B cell (primary cell): ENCODE measurements around the gene TNFRSF25. TPM values are rescaled to one million over a fixed set of nuclear protein-coding genes. Genes with fewer than 3 reads are reported as not detected.
A peak's percentile ranks its signal among the peaks of the same experiment; 100 is the strongest.

Experiments used
- ATAC-seq: fragments of 200-7000 bp; cut with Tn5 transposase; one replicate; pipeline ENCODE4 v1.10.0; 2021; ENCODE audit warnings: low read depth, mild to moderate bottlenecking, moderate number of reproducible peaks, moderate library complexity
- CTCF ChIA-PET: fragments of 350-600 bp; sonication (Branson Sonifier 250); formaldehyde crosslinking; loops from one replicate; lab custom pipeline; 2021; ENCODE audit warnings: antibody characterized with exemption, inconsistent platforms; lab: Charles Lee
- POLR2A ChIA-PET: fragments of 350-600 bp; sonication (Branson Sonifier 250); formaldehyde crosslinking; loops from one replicate; lab custom pipeline; 2021; ENCODE audit warnings: antibody characterized with exemption; lab: Charles Lee
- DNase-seq: peaks from one replicate; pipeline ENCODE4 v3.0.0; 2013
- H2AFZ ChIP-seq: 2 replicates; pipeline ENCODE4 v1.6.1; 2012; ENCODE audit warnings: mild to moderate bottlenecking, low read depth, low read length; ENCODE audit not compliant: insufficient read depth, poor library complexity, severe bottlenecking
- H3K27ac ChIP-seq, 2 donors: 1 replicate in 1 of 2; 2 replicates in 1 of 2; pipeline ENCODE4 v1.5.1; 2012 to 2013; ENCODE audit warnings: low read length in 2 of 2, mild to moderate bottlenecking in 2 of 2, moderate library complexity in 1 of 2
- H3K27me3 ChIP-seq, 4 experiments: fragments of 200-600 bp in 1 of 4; sonication (generic) in 1 of 4; replicated peaks in 1 of 4; 1 replicate in 2 of 4; 2 replicates in 2 of 4; pipeline versions ENCODE4 v1.6.1 to v1.7.0; 2013 to 2016; ENCODE audit warnings: low read length in 3 of 4, mild to moderate bottlenecking in 2 of 4, mixed read lengths in 1 of 4, moderate library complexity in 1 of 4; ENCODE audit not compliant: insufficient read depth in 4 of 4, control insufficient read depth in 3 of 4; ENCODE audit errors: control extremely low read depth in 1 of 4
- H3K36me3 ChIP-seq, 2 experiments: replicated peaks in 1 of 2; 1 replicate in 1 of 2; 2 replicates in 1 of 2; pipeline versions ENCODE4 v1.6.1 to v1.7.1; 2013; ENCODE audit warnings: low read length in 1 of 2; ENCODE audit not compliant: insufficient read depth in 2 of 2, control insufficient read depth in 1 of 2; ENCODE audit errors: control extremely low read depth in 1 of 2, extremely low read depth in 1 of 2
- H3K4me1 ChIP-seq, 2 donors: fragments of 200-600 bp in 1 of 2; sonication (generic) in 1 of 2; 1 replicate in 1 of 2; 2 replicates in 1 of 2; pipeline versions ENCODE4 v1.5.1 to v1.6.1; 2013 to 2017; ENCODE audit warnings: low read length in 2 of 2; ENCODE audit not compliant: control insufficient read depth in 2 of 2, insufficient read depth in 2 of 2
- H3K4me2 ChIP-seq: replicated peaks from 2 replicates; pipeline ENCODE3; 2012; ENCODE audit warnings: mild to moderate bottlenecking, low read depth, low read length; ENCODE audit not compliant: poor library complexity, severe bottlenecking
- H3K4me3 ChIP-seq, 5 experiments: fragments of 200-600 bp in 1 of 5; sonication (generic) in 1 of 5; 1 replicate in 3 of 5; 2 replicates in 2 of 5; pipeline versions ENCODE4 v1.5.1 to v1.7.0; 2011 to 2016; ENCODE audit warnings: low read length in 4 of 5, mild to moderate bottlenecking in 4 of 5, low read depth in 2 of 5, control low read depth in 1 of 5, moderate library complexity in 1 of 5; ENCODE audit not compliant: insufficient read depth in 1 of 5; ENCODE audit errors: control extremely low read depth in 1 of 5, extremely low read depth in 1 of 5
- H3K79me2 ChIP-seq: fragments of 200-600 bp; sonication (generic); one replicate; pipeline ENCODE4 v1.6.0; 2016; ENCODE audit warnings: low read length; ENCODE audit not compliant: control insufficient read depth, insufficient read depth
- H3K9ac ChIP-seq: fragments of 200-600 bp; sonication (generic); 2 replicates; pipeline ENCODE4 v1.6.1; 2017; ENCODE audit warnings: mild to moderate bottlenecking, low read length, moderate library complexity
- H3K9me3 ChIP-seq, 3 donors: one replicate each; pipeline versions ENCODE4 v1.6.1 to v1.7.1; 2013; ENCODE audit warnings: low read length in 2 of 3; ENCODE audit not compliant: control insufficient read depth in 2 of 3, insufficient read depth in 1 of 3; ENCODE audit errors: control extremely low read depth in 1 of 3
- H4K20me1 ChIP-seq: 2 replicates; pipeline ENCODE4 v1.6.0; 2012; ENCODE audit warnings: mild to moderate bottlenecking, low read length; ENCODE audit not compliant: insufficient read depth, control insufficient read depth, poor library complexity, severe bottlenecking
- H3K27ac Mint-ChIP-seq: one replicate; pipeline ENCODE4 v1.8.0; 2021; ENCODE audit warnings: mixed read lengths
- H3K27me3 Mint-ChIP-seq: one replicate; pipeline ENCODE4 v1.8.0; 2021; ENCODE audit warnings: mixed read lengths
- H3K4me1 Mint-ChIP-seq: one replicate; pipeline ENCODE4 v1.8.0; 2021; ENCODE audit warnings: mixed read lengths
- H3K4me3 Mint-ChIP-seq: one replicate; pipeline ENCODE4 v1.8.0; 2021; ENCODE audit warnings: mixed read lengths
- H3K9me3 Mint-ChIP-seq: one replicate; pipeline ENCODE4 v1.8.0; 2022; ENCODE audit warnings: mixed read lengths; ENCODE audit not compliant: insufficient read depth
- CTCF ChIP-seq: fragments of 200-600 bp; IDR thresholded peaks from one replicate; pipeline ENCODE4 v1.8.0; 2022; ENCODE audit warnings: antibody characterized with exemption, mild to moderate bottlenecking
- EZH2 ChIP-seq: IDR thresholded peaks from 2 replicates; pipeline ENCODE4 v1.6.1; 2012; ENCODE audit warnings: borderline replicate concordance, low read depth, mild to moderate bottlenecking, moderate library complexity, low read length; ENCODE audit not compliant: insufficient read depth, poor library complexity, severe bottlenecking
- WGBS: methylation state at CpG from one replicate; pipeline ENCODE4 v1.1.5; 2013; ENCODE audit warnings: missing lambda C conversion rate; ENCODE audit not compliant: insufficient coverage; 5-methylcytosine and 5-hydroxymethylcytosine counted together
- intact Hi-C: fragments of 100-400 bp; cut with micrococcal nuclease; formaldehyde crosslinking; loops from one replicate; pipeline ENCODE4 v1.10.0; 2022
- polyA plus RNA-seq: library from polyadenylated mRNA; depleted of rRNA; stranded (reverse); fragments of >200 nt; gene quantifications from 2 replicates; pipeline ENCODE4 v1.2.3, GENCODE V29; 2012
- total RNA-seq, 2 donors: library from RNA; stranded (reverse); fragments of 120-200 nt in 1 of 2; gene quantifications; 1 replicate in 1 of 2; 2 replicates in 1 of 2; pipeline versions ENCODE4 v1.2.3 to v1.2.4, GENCODE V29; 2013 to 2022

The TNFRSF25 gene
- total and polyA plus RNA-seq, 2 donors (not counting 1 experiment from before 2014, with no cell fraction given), result 2.6 to 7.1 TPM

- H3K9me3 Mint-ChIP-seq, result no peaks in the 10 kb centered on the region
- H3K27me3 Mint-ChIP-seq, result peaks cover 39% of the 10 kb centered on the region
- Histone ChIP-seq H3K79me2 (no peaks in the 10 kb centered on the region), H3K9me3 (peaks cover 0 to 7% (median 0%) of the 10 kb centered on the region in 3 donors), H3K27ac (no peak overlapping the region), H4K20me1 (no peaks in the 10 kb centered on the region), H3K9ac (no peak overlapping the region), H3K36me3 (no peaks in the 10 kb centered on the region), H2AFZ (no peak overlapping the region), H3K27me3 (peaks cover 0 to 45% (median 14%) of the 10 kb centered on the region in 4 experiments), H3K4me2 (no peak overlapping the region), H3K4me1 (peaks cover 15 to 21% of the 10 kb centered on the region in 2 donors), H3K4me3 (no peak overlapping the region)
- H3K4me3 Mint-ChIP-seq, result peak overlapping the region; percentile 55
- no peak for TF ChIP-seq EZH2
- no peak for TF ChIP-seq CTCF
- ATAC-seq (no peak), DNase-seq (no peak)
- POLR2A ChIA-PET, result no interaction called here
- CTCF ChIA-PET, result interaction anchor here (0.6 kb wide), 1 partner anchor 119 kb away, joined by 4 read pairs; no protein-coding TSS in a partner anchor
- intact Hi-C loops, result no loop called here
- H3K4me1 Mint-ChIP-seq, result peaks cover 16% of the 10 kb centered on the region
- WGBS, result 21% methylated on average over 2 of the region's 7 CpGs
- no peak overlapping the region for H3K27ac Mint-ChIP-seq
These were observed 15.9 kb downstream of the TNFRSF25 start for GRCh38 chr1:6450005-6450450.

DNA sequence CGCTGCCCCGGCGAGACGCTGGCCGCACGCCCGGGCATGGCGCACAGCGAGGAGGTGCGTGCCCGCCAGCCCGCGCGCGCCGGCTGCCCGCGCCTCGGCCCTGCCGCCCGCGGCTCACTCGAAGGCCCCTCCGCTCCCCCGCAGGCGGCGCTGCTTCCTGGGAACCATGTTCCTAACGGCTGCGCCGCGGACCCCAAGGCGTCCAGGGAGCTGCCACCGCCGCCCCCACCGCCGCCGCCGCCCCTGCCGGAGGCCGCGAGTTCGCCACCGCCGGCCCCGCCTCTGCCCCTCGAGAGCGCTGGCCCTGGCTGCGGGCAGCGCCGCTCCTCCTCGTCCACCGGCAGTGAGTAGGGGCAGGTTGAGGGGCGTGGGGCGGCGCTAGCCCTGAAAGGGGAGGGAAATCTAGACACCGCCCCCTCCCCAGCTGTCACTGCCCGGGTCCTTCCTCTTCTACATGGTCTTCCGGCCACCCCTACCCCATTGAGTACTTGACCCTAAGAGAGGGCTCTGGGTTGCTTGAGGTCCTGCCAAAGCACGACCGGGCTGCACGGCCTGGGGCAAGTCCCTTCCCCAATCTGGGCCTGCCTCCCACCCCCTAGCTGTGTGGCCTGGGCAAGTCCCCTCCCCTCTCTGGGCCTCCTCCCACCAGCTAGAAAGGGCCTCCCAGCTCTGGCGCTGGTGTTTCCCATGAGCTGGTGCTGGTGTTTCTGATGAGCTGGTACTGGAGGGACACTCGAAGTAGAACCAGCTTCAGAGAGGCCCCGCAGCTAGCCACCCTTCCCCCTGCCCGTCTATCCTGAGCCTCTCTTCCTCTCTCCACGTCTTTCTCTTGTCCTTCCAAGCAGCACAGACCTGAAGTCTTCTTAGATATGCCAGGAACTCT lies 17.0 kb downstream of the TNFRSF25 start:
- POLR2A ChIA-PET, result no interaction called here
- WGBS, result 5% methylated on average over 50 of the region's 66 CpGs
- Mint-ChIP-seq H3K27me3 (peaks cover 48% of the 10 kb centered on the region), H3K4me1 (peaks cover 19% of the 10 kb centered on the region), H3K27ac (no peak overlapping the region), H3K4me3 (peak overlapping the region; percentile 55), H3K9me3 (no peaks in the 10 kb centered on the region)
- no peak for TF ChIP-seq CTCF
- TF ChIP-seq EZH2, result no peak
- H3K79me2 ChIP-seq, result no peaks in the 10 kb centered on the region
- no peak overlapping the region for H3K9ac ChIP-seq
- H3K27ac ChIP-seq, result no peak overlapping the region
- ATAC-seq (no peak), DNase-seq (no peak)
- H3K4me3 ChIP-seq, result no peak overlapping the region
- H3K4me2 ChIP-seq, result no peak overlapping the region
- peaks cover 0 to 55% (median 15%) of the 10 kb centered on the region in 4 experiments for H3K27me3 ChIP-seq
- intact Hi-C loops, result no loop called here
- H4K20me1 ChIP-seq, result no peaks in the 10 kb centered on the region
- no peaks in the 10 kb centered on the region for H3K36me3 ChIP-seq
- CTCF ChIA-PET, result interaction anchor here (0.6 to 0.9 kb wide), 3 partner anchors 11 to 120 kb away, joined by 3 to 4 read pairs (median 3); no protein-coding TSS in a partner anchor
- peaks cover 0 to 7% (median 0%) of the 10 kb centered on the region in 3 donors for H3K9me3 ChIP-seq
- H2AFZ ChIP-seq, result no peak overlapping the region
- H3K4me1 ChIP-seq, result peaks cover 15 to 21% of the 10 kb centered on the region in 2 donors
